SKM-1 treated with dmso at 0.1 percent for 144 hours (cell line): ENCODE measurements around the gene SEC24B.
"Not testable (repeated sequence)": the region's sequence is repeated elsewhere in the genome, so short reads cannot be mapped to it uniquely, and the experiment has no call there.

Experiments
- DNase-seq: peaks from one replicate; lab custom pipeline; 2025; ENCODE audit not compliant: unreplicated experiment; lab: John Stamatoyannopoulos, UW

Gene SEC24B

DNA sequence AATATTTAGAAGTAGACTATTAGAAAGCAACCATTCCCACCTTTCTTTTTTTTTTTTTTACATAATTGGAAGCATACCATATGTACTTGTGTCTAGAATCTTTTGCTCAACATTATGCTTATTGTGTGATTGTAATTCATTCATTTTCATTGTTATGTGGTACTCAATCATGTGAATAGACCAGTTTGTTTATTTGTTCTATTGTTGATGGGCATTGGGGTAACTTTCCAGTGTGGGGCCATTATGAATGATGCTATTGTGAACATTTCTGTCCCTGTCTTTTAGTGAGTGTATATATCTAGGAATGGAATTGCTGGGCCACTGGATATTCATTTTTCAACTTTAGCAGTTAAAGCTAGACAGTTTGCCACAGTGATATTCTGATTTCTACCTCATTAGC lies 63.9 kb downstream of the SEC24B start:
- no peak for DNase-seq

DNA sequence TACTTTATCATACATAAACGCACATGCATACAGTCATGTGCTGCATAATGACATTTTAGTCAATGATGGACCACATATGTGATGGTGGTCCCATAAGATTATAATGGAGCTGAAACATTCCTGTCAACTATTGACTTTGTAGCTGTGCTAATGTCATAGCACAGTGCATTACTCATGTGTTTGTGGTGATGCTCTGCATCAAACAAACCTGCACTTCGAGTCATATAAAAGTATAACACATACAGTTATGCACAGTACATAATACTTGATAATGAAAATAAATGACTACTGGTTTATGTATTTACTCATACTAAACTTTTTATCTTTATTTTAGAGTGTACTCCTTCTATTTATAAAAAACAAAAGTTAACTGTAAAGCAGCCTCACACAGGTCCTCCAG lies 65.9 kb downstream of the SEC24B start:
- no peak for DNase-seq

DNA sequence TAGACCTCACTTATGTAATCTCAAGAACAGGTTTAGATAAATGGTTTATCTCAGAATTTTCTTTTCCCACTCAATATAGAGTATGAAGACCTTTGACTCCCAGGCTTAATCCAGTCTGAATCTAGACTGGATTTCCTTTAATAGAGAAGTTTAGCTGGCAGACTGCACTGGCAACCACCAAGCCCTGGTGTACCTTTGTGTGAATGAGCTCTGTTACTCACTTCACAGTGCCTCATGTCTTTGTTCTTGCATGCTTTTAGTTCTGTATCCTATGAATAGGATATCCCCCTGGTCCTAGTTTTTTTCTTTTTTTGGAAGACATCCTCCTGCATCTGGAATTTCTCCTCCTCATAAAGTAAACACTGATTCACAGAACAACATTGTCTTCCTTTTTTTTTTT lies 73.3 kb downstream of the SEC24B start:
- DNase-seq, result no peak

DNA sequence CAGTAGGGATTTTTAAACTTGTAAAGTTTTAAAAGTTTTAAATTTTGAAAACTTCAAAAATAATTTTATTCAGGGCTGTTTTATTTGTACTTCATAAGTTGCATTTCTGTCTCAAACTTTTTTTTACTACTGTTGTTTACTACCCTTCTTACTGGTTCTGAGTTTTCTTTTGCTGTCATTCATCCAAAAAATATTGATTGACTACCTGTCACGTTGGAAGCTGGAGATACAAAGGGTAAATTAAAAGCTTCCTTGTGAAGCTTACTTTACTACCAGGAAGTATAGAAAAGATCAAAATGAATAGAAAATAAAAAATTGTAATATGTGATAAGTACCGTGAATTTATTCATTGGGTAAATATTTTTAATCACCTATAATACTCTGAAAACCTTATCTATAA lies 77.1 kb downstream of the SEC24B start:
- no peak for DNase-seq

DNA sequence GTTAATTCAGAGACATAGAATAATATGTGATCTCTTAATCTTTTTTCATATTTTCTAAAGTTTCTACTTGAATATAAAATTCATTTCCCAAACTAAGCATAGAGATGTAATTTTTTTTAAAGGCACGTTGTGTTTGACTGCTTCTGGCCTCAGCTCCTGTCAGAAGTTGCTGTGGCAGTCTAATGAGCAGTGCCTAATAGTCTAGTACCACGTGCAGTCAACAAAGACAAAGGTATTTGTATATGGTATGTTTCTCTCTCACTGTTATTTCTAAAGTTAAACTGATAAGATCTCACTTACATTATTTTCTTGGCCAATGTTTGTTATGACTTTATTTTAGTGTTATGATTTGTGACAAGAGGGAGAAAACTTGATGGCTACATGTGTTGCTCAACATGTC lies 77.8 kb downstream of the SEC24B start:
- DNase-seq, result no peak

DNA sequence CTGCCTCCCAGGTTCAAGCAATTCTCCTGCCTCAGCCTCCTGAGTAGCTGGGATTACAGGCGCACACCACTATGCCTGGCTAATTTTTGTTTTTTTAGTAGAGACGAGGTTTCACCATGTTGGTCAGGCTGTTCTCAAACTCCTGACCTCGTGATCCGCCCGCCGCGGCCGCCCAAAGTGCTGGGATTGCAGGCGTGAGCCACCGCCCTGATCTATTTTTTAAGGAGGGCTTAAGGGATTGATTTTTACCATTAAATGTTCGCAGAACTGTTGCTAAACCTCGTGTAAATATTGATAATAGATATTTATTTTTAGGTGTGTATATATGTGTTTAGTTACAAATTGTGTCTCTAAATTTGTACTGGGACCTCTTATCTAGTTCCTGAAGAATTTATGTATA lies 79.8 kb downstream of the SEC24B start:
- DNase-seq, result not testable (repeated sequence)

DNA sequence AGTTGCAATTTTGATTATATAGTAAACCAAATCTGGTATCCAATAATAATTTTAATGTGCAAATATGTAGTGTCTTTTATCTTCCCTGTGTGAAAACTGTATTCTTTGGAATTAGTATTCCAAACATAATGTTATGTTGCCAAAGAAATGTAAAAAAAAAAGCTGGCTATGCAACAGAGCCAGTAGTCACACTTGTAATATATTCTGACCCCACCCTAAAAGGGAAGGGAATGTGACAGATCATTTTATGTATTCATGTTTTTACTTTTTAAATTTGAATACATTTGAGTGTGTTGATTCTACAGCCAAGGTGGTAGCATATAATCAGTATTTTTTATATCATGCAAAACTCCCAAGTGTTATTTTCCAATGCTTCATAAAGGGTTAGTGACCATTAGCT lies 98.6 kb downstream of the SEC24B start:
- DNase-seq, result no peak

DNA sequence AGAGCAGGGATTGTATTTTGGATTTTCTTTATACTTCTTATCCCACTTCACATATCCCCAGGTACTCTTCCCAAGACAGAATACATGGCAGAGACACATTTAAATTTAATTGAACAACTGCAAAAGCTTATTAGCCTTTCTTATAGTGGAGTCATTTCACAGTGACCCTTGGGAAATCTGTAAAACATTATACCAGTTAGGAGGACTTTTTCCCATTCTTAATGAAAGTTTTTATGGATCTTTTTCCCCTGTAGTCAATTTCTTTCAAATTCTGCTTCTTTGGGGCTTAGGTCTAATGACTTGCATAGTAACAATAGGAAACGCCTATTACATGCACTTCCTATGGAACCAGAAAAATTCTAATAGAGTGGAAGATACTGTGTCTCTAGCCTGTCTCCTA lies 111.8 kb downstream of the SEC24B start:
- DNase-seq, result no peak

DNA sequence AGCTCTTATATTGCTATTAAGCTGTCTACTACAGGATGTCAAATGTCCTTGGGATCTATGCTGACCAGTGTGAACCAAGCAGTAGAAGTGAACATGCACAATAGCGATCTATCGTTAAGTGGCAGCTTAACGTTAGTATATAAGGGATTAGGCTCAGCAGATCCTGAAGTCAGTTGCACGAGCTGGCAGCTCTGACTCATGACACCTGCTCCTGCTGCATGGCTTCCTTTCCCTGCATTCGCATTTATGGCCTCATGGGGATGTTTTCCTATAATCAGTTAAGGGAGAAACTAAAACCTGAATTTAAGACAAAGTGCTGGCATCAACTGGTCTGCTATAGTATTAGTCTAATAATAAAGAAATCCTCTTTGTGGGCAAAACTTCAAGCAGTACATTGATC lies 113.8 kb downstream of the SEC24B start:
- no peak for DNase-seq

DNA sequence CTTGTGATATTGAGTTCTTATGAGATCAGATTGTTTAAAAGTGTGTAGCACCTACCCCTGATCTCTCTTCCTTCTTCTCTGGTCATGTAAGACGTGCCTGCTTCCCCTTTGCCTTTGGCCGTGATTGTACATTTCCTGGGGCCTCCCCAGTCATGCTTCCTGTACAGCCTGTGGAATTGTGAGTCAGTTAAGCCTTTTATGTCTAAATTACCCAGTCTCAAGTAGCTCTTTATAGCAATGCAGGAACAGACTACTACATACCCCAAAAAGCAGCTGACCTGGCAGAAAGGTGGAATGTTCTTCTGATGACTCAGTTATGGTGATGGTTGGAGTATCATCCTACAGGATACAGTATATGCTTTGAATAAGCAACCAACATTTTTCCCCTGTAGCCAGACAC lies 115.0 kb downstream of the SEC24B start:
- DNase-seq, result peak; percentile 62

DNA sequence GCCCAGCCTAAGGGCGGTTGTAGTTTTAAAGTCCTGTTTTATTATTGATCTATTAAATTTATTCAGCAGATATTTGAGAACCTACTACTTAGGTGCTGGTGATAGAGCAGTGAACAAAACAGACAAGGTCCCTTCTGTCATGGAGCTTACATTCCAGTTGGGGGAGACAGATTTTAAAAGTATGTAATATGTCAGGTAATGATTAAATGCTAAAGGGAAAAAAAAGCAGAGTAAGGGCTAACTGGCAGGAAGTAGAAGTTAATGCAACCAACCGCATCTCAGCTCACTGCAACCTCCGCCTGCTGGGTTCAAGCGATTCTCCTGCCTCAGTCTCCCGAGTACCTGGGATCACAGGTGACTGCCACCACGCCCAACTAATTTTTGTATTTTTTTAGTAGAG lies 118.6 kb downstream of the SEC24B start:
- no peak for DNase-seq

DNA sequence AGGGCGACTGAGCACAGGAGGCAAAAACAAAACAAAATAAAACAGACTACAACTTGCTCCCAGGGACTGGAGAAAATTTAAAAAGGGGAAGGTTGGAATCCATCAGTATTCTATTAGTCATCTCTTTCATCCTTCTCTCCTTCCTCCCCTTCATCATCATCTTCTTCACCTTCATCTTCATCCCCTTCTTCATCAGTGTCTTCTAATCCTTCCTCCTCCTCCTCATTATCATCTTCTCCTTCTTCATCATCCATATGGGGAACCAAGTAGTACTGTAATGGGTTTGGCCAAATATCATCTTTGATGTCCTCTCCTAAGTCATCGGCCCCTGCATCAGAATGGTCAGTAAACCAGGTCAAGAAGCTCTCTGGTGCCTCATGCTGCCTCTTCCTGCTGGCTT lies 119.5 kb downstream of the SEC24B start:
- DNase-seq, result no peak

DNA sequence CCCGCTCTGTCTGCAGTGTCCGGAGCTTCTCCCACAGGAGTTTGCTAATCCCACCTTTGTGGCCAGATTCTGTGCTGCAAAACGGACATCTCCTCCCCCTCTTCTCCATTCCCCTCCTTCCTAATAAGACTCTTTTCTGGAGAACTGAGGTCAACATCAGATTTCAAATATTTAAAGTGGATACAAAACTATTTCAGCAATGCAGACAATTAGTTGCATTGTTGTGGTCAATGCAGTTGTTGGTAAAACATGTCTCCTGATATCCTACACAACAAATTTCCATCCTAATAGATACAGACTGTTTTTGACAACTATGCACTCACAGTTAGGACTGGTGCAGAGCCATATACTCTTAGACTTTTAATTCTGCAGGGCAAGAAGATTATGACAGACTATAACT lies 121.4 kb downstream of the SEC24B start:
- DNase-seq, result no peak

DNA sequence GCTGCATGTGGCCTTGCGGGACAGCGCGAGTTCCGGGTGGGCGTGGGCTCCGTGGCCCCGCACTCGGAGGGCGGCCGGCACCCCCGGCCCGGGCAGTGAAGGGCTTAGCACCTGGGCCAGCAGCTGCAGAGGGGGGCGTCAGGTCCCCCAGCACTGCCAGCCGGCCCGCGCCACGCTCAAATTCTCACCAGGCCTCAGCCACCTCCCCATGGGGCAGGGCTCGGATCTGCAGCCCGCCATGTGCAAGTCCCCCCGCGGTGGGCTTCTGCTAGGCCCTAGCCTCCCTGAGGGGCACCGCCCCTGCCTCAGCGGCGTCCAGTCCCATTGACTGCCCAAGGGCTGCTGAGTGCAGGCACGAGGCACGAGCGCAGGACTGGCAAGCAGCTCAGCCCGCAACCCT lies 123.8 kb downstream of the SEC24B start:
- no peak for DNase-seq

DNA sequence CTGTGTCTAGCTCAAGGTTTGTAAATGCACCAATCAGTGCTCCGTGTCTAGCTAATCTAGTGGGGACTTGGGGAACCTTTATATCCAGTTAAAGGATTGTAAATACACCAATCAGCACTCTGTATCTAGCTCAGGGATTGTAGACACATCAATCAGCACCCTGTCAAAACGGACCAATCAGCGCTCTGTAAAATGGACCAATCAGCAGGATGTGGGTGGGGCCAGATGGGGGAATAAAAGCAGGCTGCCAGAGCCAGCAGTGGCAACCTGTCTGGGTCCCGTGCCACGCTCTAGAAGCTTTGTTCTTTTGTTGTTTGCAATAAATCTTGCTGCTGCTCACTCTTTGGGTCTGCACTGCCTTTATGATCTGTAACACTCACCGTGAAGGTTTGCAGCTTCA lies 124.5 kb downstream of the SEC24B start:
- DNase-seq, result not testable (repeated sequence)

DNA sequence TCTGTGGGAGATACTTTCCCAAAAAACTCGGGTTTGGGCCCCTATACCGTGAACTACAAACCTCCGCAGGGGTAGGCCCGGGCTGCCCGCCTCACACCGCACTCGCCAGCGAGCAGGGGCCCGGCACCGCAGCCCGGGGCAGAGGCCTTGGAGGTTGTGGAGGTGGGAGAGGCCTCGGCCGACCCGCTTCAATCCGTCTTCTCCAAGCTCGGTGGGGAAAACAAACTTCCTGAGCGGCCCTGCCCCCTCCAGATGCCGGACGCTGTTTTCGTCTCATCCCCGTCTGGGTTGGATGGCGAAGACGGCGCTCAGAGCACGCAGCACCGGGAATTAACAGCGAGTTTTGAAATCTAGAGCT lies 126.0 kb downstream of the SEC24B start:
- DNase-seq, result no peak

DNA sequence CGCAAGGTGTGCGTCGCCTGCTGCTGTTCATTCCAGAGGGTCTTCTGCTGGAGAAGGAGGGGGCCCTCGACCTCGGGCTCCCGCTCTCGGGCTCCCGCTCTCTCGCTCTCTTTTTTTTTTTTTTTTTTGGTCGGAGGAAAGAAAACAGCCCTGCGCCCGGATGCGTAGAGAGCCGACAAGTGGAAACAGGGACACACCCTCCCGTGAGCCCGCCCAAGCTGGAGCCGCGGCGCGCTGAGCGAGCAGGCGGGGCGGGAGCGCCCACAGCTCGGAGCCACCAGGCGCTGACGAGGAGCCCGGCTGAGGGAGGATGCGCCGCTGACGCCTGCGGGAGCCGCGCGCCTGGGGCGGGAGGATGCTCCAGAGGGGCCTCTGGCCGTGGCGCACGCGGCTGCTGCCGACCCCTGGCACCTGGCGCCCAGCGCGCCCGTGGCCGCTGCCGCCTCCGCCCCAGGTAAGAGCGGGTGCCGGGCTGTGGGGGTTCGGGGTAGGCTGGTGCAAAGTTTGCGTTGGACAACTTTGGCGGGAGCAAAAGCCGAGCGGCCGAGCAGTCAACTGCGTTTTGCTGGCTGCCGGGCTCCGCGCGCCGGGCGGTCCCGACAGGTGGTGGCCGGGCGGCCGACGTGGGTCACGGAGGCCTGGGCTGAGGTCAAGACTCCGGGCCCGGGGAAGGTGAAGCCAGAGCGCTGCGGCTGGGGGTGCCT lies 126.5 kb downstream of the SEC24B start, which contains the start of gene MCUB:
MCUB (plus strand) TSS at position 264 of the 704 bp plus-strand sequence; CDS start at position 356, 92 bp downstream.
- no peak for DNase-seq

DNA sequence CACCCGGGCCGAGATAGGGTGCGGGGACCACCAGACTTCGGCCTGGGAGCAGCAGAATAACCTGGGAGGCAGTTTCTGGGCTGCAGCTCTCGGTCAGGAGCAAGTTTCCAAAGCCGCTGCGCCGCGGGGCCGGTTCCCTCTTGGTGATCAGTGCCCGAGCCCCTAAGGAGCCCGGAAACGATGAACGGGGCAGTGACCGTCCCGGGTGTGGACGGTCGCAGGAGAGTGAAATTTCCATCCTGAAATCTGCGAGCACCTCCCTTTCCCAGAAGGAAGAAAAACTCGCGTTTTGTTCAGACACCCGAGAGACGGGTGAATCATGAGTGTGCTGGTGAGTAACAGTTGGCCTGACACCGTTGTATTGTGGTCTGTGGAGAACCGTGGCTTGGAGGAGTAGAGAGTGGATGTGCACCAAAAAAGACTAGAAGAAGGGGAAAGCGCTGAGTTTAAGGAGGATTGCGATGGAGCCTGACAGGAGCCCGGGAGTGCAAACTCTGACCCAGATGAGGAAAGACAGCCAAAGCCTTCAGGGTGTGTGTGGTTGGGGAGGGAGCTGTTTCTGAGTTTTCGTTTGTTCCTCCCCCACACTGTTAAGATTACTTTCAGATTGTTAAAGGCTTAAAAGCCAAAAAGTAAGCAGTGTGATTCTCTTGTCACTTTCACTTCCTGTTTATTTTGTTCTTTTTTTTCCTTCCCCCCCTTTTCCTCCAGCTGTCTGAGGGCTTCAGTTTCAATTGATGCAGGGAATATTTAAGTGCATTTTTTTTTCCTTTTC lies 127.3 kb downstream of the SEC24B start:
- DNase-seq, result peak; percentile 67

DNA sequence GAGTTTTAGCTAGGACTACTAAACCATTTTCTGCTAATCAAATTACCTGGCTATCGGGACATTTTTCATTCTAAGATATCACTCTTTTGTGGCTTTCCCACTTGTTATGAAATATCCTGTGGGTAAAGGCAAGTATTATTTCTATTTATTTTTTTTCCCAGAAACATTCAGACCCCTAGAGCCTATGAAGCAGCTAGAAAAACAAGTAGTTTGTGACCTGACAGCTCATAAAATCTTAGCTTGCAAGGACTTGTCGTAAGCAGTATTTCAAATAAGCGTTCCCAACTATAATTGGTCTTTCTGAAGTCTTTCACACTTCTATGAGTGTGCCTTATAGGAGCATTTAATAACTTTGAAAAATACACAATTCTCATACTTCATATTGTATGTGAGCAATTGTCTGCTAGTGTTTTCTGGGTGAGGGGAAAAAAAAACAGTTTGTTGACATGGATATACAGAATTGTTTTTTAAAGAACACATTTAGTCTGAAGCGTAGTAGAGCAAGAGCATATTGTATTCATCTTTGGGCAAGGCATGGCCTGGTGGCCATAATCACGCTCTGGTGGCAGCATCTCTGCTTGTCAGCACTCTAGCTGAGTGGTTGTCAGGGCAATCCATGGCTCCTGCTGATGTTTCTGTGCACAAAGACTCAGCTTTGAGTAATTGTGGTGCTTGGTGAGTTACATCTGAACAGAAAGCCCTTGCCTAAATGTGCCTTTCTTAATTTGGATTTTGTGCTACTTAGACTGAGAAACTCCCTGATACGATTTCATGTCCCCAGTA lies 129.0 kb downstream of the SEC24B start:
- DNase-seq, result no peak

DNA sequence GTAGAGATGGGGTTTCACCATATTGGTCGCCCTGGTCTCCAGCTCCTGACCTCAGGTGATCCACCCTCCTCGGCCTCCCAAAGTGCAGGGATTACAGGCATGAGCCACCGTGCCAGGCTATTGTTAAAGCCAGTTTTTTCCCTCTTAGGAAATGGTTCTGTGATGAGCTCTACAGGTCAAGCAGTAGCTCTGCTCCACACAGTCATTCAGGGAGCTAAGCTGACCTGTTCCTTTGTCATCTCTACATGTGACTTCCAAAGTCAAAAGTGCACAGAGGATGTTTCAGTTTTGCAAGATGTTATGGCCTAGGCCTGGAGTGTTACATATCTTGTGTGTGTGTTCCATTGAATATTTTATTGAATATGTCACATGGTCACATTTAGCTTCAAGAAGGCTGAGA lies 137.9 kb downstream of the SEC24B start:
- no peak for DNase-seq

DNA sequence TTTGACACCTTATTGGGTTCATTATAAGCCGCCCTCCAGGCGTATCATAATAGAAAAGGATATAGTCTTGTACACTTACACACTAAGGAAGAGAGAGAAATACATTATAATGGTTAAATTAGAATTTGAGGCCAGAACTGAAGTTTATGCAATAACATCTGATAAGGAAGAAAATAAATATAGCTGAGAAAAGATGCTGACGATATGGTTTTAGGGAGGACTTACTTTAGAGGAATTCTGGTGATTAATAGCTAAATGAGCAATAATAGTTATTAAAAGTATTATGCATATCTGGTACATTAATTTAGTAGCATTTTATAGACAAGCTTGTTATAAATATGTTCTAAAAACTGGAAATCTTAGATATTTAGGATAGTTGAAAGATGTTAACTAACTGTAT lies 138.5 kb downstream of the SEC24B start:
- no peak for DNase-seq

DNA sequence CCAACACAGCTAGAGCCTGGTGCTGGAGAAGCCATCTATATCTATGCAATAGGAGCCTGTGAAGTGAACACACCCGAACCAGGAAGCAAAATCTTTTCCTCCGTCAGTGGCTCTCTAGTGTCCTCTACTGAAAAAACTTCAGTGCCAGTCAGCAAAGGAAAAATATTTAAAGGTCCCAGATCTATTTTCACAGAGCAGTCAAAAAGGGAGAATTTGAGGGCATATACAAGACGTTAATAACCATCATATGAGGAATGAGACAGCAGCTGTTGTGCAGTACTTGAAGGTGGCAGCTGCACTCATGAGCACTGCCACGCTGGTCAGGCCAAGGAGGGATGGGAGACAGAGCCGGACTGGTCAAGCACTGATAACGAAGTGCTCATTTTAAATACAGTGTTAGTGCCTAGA lies 140.8 kb downstream of the SEC24B start:
- DNase-seq, result no peak
